HG02588 (cell line): ENCODE data around the gene S100A6.

Experiments used
- ATAC-seq: cut with Tn5 transposase; IDR thresholded peaks from one replicate; pipeline ENCODE4 v1.9.1; 2021; ENCODE audit warnings: mild to moderate bottlenecking, moderate library complexity; ENCODE audit not compliant: unreplicated experiment

The S100A6 gene

GRCh38 chr1:153507926-153508583, 27.7 kb downstream of the S100A6 start:
- no peak for ATAC-seq

- ATAC-seq: no peak
These were observed 28.9 kb downstream of the S100A6 start for GRCh38 chr1:153506831-153507413.

DNA sequence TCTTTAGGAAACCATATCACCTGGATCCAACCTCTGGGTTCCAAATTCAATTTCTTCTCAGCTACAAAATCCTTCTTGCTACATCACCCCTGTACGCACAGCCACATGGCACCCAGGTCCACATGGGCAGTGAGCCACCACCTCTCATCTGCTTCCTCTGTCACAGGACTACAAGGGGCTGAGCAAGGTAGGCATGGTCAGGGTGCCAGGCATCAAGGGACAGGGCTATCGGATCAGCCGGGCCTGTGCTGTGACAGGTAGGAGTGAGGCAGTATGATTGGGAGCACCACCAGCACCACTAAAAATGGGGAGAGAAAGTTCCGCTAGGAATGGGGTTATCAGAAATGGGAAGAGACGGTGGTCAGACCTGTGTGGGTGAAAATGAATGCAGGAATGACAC, 29.4 kb downstream of the S100A6 start:
- no peak for ATAC-seq

DNA sequence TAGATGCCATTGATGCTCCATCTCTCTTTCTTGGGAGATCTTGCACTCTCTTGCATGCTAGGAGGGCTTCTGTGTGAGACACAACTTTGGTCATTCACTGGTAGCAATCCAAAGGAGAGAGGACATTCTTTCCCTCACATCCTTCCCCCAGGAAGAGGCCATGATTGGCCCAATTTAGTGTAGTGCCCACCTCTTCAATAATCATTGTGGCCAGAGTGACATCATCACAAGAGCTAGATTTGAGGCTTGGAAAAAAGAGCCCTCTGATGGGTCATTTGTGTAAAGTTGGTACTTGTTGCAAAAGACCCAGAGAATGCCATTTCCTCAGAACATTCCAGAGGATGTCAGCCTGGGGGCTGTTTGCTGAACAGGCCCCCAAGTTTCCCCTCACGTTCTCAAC, 30.2 kb downstream of the S100A6 start:
- no peak for ATAC-seq

DNA sequence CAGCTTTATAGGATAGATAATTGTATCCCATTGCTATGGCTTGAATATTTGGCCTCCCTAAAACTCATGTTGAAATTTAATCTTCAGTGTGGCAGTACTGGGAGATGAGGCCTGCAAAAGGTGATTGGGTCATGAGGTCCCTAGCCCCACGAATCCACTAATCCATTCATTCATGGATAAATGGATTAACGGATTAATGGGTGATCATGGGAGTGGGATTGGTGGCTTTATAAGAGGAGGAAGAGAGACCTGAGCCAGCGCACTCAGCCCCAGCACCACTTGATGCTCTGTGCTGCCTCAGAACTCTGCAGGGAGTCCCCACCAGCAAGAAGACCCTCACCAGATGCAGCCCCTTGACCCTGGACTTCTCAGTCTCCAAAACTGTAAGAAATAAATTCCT, 32.0 kb downstream of the S100A6 start:
- no peak for ATAC-seq

GRCh38 chr1:153498746-153499145, 37.0 kb downstream of the S100A6 start:
- ATAC-seq: no peak

GRCh38 chr1:153495536-153495935, 40.3 kb downstream of the S100A6 start:
- ATAC-seq: no peak

DNA sequence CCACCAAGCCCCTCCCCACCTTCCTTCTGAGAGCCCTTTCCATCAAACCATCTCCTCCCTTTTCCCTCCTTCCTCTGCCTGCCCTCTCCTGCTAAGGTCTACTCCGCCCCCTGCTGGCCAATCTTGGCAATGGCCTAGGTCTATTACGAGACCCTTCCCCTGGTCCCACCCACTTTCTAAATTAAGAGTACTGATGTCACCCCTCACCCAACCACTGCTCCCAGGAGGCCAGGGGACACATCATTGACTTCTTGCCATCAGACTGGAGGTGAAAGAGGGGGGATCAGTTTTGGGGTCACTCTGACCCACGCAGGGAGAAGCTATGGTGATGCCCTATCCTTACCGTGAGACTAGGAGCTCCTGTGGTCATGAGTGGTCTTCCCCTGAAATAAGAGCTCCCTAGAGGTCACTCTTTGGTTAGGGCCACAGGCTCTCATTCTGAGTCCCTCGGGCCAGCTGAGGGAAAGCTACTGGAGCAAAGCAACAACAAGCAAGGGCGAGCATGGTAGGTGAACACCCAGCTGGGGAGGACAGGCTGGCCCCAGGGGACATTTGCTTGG, 40.7 kb downstream of the S100A6 start:
- ATAC-seq: no peak

GRCh38 chr1:153493343-153493960, 42.3 kb downstream of the S100A6 start:
- no peak for ATAC-seq

- no peak for ATAC-seq
These were observed 45.3 kb downstream of the S100A6 start for GRCh38 chr1:153490272-153491051.

DNA sequence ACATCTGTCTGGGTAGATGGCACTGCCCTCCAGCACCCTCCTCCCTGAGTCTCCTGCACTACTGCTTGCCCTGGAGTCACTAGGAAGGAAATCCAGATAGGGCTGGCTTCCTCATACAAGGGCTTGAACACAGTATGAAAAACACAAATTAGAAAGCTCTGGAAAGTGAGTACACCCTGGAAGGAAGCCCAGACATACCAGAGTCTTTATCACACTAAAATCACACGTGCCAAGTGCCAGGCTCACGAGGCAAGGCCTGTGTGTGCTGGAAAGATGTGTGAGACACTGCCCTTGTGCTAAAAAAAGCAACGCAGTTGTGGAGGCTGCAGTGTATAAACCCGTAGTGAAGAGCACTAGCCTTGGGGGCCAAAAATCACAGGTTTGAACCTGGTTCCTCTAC, 47.1 kb downstream of the S100A6 start:
- no peak for ATAC-seq

- no peak for ATAC-seq
These were observed 48.1 kb downstream of the S100A6 start for GRCh38 chr1:153487707-153488106.

DNA sequence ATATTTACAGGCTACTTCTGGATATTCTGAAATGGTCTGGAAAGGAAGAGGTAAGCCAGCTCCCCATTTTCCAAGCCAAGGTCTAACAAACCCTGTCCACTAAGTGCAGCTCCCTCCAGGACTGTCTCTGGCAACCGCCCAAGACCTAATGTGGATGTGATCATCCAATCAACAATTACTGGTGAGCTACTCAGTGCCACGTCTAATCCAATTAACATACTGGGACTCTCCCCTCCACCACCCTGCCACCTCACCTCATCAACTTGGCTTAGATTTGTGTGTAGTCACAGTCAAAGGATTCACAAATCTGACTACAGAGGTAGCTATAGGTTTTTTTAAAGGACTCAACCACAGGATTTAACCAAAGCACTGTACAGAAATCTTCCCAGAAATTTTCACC, 49.9 kb downstream of the S100A6 start:
- ATAC-seq: no peak
